ENCODE measurements around the gene GNAT3.

GRCh38 chr7:80463272-80463920 is 48.5 kb downstream of the GNAT3 start:
- TF ChIP-seq CTCF (conservative IDR thresholded peaks at IDR 0.05; ENCODE audit: low read length), result no peak
- TF ChIP-seq EZH2phosphoT487 (IDR thresholded peaks at IDR 0.05; ENCODE audit: borderline replicate concordance), result no peak
